ENCODE data around the gene CLDN3.
"Not testable (repeated sequence)": the region's sequence is repeated elsewhere in the genome, so short reads cannot be mapped to it uniquely, and the experiment has no call there.

CLDN3 gene

GRCh38 chr7:73738220-73738611 is 31.9 kb downstream of the CLDN3 start:
- peak; percentile 30 to 54 for DNase-seq (ENCODE audit: low read depth in 1 of 2, low spot score in 1 of 2)

- no peak for DNase-seq (ENCODE audit: low read depth in 1 of 2, low spot score in 1 of 2)
Observed at GRCh38 chr7:73737491-73738219, 32.4 kb downstream of the CLDN3 start.

GRCh38 chr7:73736885-73737284 is 33.2 kb downstream of the CLDN3 start:
- DNase-seq (ENCODE audit: low read depth in 1 of 2, low spot score in 1 of 2) = no peak

GRCh38 chr7:73735528-73735905 is 34.6 kb downstream of the CLDN3 start:
- no peak for DNase-seq (ENCODE audit: low read depth in 1 of 2, low spot score in 1 of 2)

- DNase-seq (ENCODE audit: low read depth in 1 of 2, low spot score in 1 of 2) = peak; percentile 60 to 82
Observed at GRCh38 chr7:73734619-73735527, 35.2 kb downstream of the CLDN3 start.

GRCh38 chr7:73732397-73732796 is 37.7 kb downstream of the CLDN3 start:
- no peak for DNase-seq (ENCODE audit: low read depth in 1 of 2, low spot score in 1 of 2)

- no peak for DNase-seq (ENCODE audit: low read depth in 1 of 2, low spot score in 1 of 2)
Observed at GRCh38 chr7:73730485-73730884, 39.6 kb downstream of the CLDN3 start.

- DNase-seq (ENCODE audit: low read depth in 1 of 2, low spot score in 1 of 2) = no peak
Observed at GRCh38 chr7:73728551-73728950, 41.5 kb downstream of the CLDN3 start.

- no peak for DNase-seq (ENCODE audit: low read depth in 1 of 2, low spot score in 1 of 2)
Observed at GRCh38 chr7:73727952-73728351, 42.1 kb downstream of the CLDN3 start.

GRCh38 chr7:73726083-73726466 is 44.0 kb downstream of the CLDN3 start:
- no peak for DNase-seq (ENCODE audit: low read depth in 1 of 2, low spot score in 1 of 2)

- no peak for DNase-seq (ENCODE audit: low read depth in 1 of 2, low spot score in 1 of 2)
Observed at GRCh38 chr7:73723813-73724212, 46.3 kb downstream of the CLDN3 start.

- DNase-seq (ENCODE audit: low read depth in 1 of 2, low spot score in 1 of 2) = no peak
Observed at GRCh38 chr7:73722785-73723184, 47.3 kb downstream of the CLDN3 start.

- not testable (repeated sequence) for DNase-seq (ENCODE audit: low read depth in 1 of 2, low spot score in 1 of 2)
Observed at GRCh38 chr7:73722182-73722581, 47.9 kb downstream of the CLDN3 start.

- DNase-seq (ENCODE audit: low read depth in 1 of 2, low spot score in 1 of 2) = no peak
Observed at GRCh38 chr7:73721377-73721817, 48.7 kb downstream of the CLDN3 start.

GRCh38 chr7:73720443-73720842 is 49.6 kb downstream of the CLDN3 start:
- not testable (repeated sequence) for DNase-seq (ENCODE audit: low read depth in 1 of 2, low spot score in 1 of 2)

GRCh38 chr7:73719806-73720169 is 50.3 kb downstream of the CLDN3 start:
- DNase-seq (ENCODE audit: low read depth in 1 of 2, low spot score in 1 of 2) = no peak
